ENCODE measurements around the gene VSIR. TPM values are rescaled to one million over a fixed set of nuclear protein-coding genes. Genes with fewer than 3 reads are reported as not detected.

The VSIR gene
- total RNA-seq, 3 donors from 2014 or later (not counting 1 experiment from before 2014, with no cell fraction given) = 134 to 193 (median 178) TPM

GRCh38 chr10:71796749-71797405 lies 23.6 kb upstream of the VSIR start:
- no peak overlapping the region for H3K4me3 Mint-ChIP-seq
- no peaks in the 10 kb centered on the region for H3K9me3 Mint-ChIP-seq
- peak overlapping the region in 1 of 2 donors; percentile 64 for H3K27ac Mint-ChIP-seq
- H3K9me3 ChIP-seq (ENCODE audit: control insufficient read depth, insufficient read depth, low read length) = no peaks in the 10 kb centered on the region
- H3K36me3 Mint-ChIP-seq = no peaks in the 10 kb centered on the region
- TF ChIP-seq, protein P1, sequence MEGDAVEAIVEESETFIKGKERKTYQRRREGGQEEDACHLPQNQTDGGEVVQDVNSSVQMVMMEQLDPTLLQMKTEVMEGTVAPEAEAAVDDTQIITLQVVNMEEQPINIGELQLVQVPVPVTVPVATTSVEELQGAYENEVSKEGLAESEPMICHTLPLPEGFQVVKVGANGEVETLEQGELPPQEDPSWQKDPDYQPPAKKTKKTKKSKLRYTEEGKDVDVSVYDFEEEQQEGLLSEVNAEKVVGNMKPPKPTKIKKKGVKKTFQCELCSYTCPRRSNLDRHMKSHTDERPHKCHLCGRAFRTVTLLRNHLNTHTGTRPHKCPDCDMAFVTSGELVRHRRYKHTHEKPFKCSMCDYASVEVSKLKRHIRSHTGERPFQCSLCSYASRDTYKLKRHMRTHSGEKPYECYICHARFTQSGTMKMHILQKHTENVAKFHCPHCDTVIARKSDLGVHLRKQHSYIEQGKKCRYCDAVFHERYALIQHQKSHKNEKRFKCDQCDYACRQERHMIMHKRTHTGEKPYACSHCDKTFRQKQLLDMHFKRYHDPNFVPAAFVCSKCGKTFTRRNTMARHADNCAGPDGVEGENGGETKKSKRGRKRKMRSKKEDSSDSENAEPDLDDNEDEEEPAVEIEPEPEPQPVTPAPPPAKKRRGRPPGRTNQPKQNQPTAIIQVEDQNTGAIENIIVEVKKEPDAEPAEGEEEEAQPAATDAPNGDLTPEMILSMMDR (IDR thresholded peaks at IDR 0.05) = no peak
- no peak overlapping the region for H3K4me3 ChIP-seq (ENCODE audit: low read length)
- peaks cover 4 to 9% of the 10 kb centered on the region in 2 donors for H3K27me3 Mint-ChIP-seq (ENCODE audit: low read depth in 2 of 2)
- 70% methylated on average over 6 of the region's 7 CpGs for WGBS (ENCODE audit: insufficient coverage)
- H3K27me3 ChIP-seq (ENCODE audit: control insufficient read depth, insufficient read depth, low read length) = no peaks in the 10 kb centered on the region
- peaks cover 13 to 14% of the 10 kb centered on the region in 2 donors for H3K4me1 Mint-ChIP-seq
- intact Hi-C loops (cut with micrococcal nuclease) = no loop called here
- peaks cover 24% of the 10 kb centered on the region for H3K4me1 ChIP-seq (ENCODE audit: control insufficient read depth, insufficient read depth, low read length)
- DNase-seq (no peak), ATAC-seq (no peak)
- H3K27ac ChIP-seq (ENCODE audit: low read length) = no peak overlapping the region
- no peaks in the 10 kb centered on the region for H3K36me3 ChIP-seq (ENCODE audit: control insufficient read depth, insufficient read depth, low read length)

- DNase-seq = peak in 1 of 2 donors; percentile 36
- H3K9me3 Mint-ChIP-seq = no peaks in the 10 kb centered on the region
- H3K4me3 ChIP-seq (ENCODE audit: low read length) = no peak overlapping the region
- no peaks in the 10 kb centered on the region for H3K36me3 ChIP-seq (ENCODE audit: control insufficient read depth, insufficient read depth, low read length)
- no peak for ATAC-seq
- TF ChIP-seq, protein P1 (IDR thresholded peaks at IDR 0.05) = no peak
- intact Hi-C loops (cut with micrococcal nuclease) = no loop called here
- H3K4me1 Mint-ChIP-seq = peaks cover 14 to 18% of the 10 kb centered on the region in 2 donors
- peaks cover 7 to 9% of the 10 kb centered on the region in 2 donors for H3K27me3 Mint-ChIP-seq (ENCODE audit: low read depth in 2 of 2)
- H3K4me1 ChIP-seq (ENCODE audit: control insufficient read depth, insufficient read depth, low read length) = peaks cover 29% of the 10 kb centered on the region
- H3K27ac ChIP-seq (ENCODE audit: low read length) = no peak overlapping the region
- no peak overlapping the region for H3K27ac Mint-ChIP-seq
- no peak overlapping the region for H3K4me3 Mint-ChIP-seq
- no peaks in the 10 kb centered on the region for H3K36me3 Mint-ChIP-seq
- 33% methylated on average over 2 of the region's 2 CpGs for WGBS (ENCODE audit: insufficient coverage)
- H3K9me3 ChIP-seq (ENCODE audit: control insufficient read depth, insufficient read depth, low read length) = no peaks in the 10 kb centered on the region
- no peaks in the 10 kb centered on the region for H3K27me3 ChIP-seq (ENCODE audit: control insufficient read depth, insufficient read depth, low read length)
Measured at GRCh38 chr10:71795248-71795647, 21.9 kb upstream of the VSIR start.

GRCh38 chr10:71790749-71791440 lies 17.6 kb upstream of the VSIR start:
- TF ChIP-seq, protein P1 (IDR thresholded peaks at IDR 0.05) = no peak
- 55% methylated on average over 17 of the region's 17 CpGs for WGBS (ENCODE audit: insufficient coverage)
- DNase-seq = no peak
- H3K36me3 ChIP-seq (ENCODE audit: control insufficient read depth, insufficient read depth, low read length) = no peaks in the 10 kb centered on the region
- peaks cover 15% of the 10 kb centered on the region for H3K4me1 ChIP-seq (ENCODE audit: control insufficient read depth, insufficient read depth, low read length)
- no peaks in the 10 kb centered on the region for H3K9me3 ChIP-seq (ENCODE audit: control insufficient read depth, insufficient read depth, low read length)
- Mint-ChIP-seq H3K4me1 (peaks cover 0 to 5% of the 10 kb centered on the region in 2 donors), H3K27ac (no peak overlapping the region), H3K9me3 (no peaks in the 10 kb centered on the region), H3K36me3 (no peaks in the 10 kb centered on the region), H3K4me3 (no peak overlapping the region), H3K27me3 (ENCODE audit: low read depth in 2 of 2) (peaks cover 7 to 9% of the 10 kb centered on the region in 2 donors)
- H3K27ac ChIP-seq (ENCODE audit: low read length) = no peak overlapping the region
- intact Hi-C loops (cut with micrococcal nuclease) = no loop called here
- no peaks in the 10 kb centered on the region for H3K27me3 ChIP-seq (ENCODE audit: control insufficient read depth, insufficient read depth, low read length)
- no peak for ATAC-seq
- no peak overlapping the region for H3K4me3 ChIP-seq (ENCODE audit: low read length)

Measured in natural killer cell (primary cell).